Jurkat, Clone E6-1 (cell line): ENCODE results near the gene SLIT1.

ENCODE experiments used
- DNase-seq: peaks from one replicate; pipeline ENCODE4 v3.0.0-alpha.2; 2011; ENCODE audit warnings: low read depth, low spot score
- H3K4me3 ChIP-seq: 2 replicates; pipeline ENCODE4 v1.5.1; 2011; ENCODE audit warnings: mild to moderate bottlenecking, low read length, control low read depth, moderate library complexity

SLIT1 gene

DNA sequence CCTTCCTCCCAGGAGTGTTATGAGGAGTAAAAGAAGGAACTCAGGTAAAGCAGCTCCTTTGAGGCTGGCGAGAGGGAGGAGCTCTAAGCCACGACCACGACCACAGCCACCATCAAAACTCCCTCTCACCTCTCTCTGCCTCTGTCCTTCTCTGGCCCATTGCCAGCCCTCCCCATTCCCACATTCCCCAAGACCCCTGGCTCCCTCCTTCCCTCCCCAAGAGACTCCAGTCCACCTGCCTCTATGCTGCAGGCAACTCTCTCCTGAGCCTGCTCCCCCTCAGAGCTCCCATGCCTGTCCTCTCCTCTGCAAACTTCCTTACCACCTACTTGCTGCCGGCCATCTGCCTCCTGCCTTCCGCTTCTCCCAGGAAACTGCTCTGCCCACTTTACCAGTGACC lies 9.5 kb downstream of the SLIT1 start:
- DNase-seq, result no peak
- H3K4me3 ChIP-seq, result no peak overlapping the region

DNA sequence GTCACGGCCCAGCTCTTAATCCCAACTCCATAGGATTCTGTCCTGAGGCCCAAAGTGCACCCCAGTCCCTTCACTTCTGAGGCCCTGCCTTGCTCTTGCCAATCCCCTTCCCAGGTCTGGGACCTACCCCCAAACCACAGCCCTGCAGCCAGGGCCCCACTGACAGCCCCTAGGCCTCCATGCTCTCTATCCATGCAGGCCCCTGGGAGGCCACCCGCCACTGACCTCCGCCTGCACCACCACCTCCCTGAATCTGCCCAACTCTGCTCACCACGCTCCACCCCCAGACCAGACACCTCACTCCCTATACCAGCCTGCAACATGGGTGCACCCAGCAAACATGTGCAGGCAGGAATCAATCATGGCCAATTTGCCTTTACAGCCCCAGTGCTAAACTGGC lies 10.2 kb downstream of the SLIT1 start:
- H3K4me3 ChIP-seq, result no peak overlapping the region
- no peak for DNase-seq

DNA sequence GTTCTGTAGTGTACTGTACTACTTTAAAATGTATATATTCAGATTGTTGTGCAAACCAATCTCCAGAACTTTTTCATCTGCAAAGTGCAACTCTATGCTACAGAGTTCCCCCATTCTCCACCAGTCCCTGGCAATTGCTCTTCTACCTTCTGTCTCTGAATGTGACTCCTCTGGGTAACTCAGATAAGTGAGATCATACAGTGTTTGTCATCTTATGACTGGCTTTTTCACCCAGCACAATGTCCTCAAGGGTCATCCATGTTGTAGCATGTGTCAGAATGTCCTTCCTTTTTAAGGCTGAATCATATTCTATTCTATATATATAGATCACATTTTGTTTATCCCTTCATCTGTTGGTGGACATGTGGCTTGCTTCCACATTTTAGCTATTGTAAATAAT lies 10.8 kb downstream of the SLIT1 start:
- no peak overlapping the region for H3K4me3 ChIP-seq
- DNase-seq, result no peak

DNA sequence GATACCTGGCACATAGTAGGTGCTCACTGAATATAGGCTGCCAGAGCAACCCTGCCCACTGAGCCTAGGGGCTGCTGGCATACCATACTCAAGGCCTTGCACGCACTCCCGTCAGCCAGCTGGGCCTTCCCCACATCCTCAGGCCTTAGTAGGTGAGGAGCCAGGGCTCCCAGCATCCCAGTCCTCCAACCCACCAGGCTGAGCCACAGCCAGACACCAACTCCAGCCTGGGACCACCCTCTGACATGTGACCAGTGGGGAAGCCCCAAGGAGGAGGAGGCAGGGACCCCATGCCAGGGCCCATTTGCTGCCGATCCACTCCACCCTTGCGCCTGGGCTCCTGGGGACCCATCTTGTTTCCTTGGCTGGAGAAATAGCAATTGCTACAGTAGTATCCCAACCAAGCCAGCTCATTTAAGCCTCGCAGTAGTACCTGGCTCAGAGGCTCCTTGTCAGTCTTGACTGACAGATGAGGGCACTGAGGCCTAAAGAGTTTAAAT lies 11.4 kb downstream of the SLIT1 start:
- no peak for DNase-seq
- no peak overlapping the region for H3K4me3 ChIP-seq

DNA sequence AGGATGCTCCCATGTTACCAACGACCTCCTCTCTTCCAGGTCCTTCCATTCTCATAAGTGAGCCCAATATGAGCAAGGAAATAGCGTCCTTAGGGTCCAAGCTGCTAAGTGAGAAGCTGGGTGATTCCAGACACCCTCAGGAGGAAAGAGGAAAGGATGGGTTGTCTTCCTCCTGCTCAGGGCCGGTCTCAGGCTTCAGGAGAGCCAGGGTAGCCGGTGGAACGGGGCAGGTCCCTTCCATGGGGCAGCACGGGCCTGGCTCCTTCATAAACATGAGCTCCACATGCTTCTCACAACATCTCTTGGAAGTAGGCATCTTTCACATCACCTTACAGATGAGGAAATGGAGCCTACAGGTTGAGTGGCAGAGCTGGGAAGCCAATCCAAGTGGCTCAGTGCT lies 12.7 kb downstream of the SLIT1 start:
- H3K4me3 ChIP-seq, result no peak overlapping the region
- DNase-seq, result no peak

DNA sequence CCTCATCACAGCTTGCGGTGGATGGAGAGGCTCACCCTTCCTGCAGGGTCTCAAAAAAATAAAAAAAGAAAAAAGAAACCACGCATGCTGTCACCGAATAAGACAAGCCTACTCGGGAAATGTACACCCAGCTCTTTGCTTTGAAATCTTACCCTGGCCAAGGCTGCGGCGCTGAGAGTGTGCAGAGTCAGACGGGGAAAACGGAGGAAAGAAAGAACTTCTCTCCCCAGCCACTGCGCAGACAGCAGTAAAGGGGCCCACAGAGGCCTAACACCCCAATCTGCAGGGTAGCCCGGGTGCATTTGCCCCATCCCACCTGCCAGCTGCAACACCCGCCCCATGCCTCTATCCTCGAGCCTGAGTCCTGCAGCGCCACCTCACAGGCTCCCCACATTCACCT lies 14.8 kb downstream of the SLIT1 start:
- DNase-seq, result peak; percentile 57
- H3K4me3 ChIP-seq, result no peak overlapping the region

DNA sequence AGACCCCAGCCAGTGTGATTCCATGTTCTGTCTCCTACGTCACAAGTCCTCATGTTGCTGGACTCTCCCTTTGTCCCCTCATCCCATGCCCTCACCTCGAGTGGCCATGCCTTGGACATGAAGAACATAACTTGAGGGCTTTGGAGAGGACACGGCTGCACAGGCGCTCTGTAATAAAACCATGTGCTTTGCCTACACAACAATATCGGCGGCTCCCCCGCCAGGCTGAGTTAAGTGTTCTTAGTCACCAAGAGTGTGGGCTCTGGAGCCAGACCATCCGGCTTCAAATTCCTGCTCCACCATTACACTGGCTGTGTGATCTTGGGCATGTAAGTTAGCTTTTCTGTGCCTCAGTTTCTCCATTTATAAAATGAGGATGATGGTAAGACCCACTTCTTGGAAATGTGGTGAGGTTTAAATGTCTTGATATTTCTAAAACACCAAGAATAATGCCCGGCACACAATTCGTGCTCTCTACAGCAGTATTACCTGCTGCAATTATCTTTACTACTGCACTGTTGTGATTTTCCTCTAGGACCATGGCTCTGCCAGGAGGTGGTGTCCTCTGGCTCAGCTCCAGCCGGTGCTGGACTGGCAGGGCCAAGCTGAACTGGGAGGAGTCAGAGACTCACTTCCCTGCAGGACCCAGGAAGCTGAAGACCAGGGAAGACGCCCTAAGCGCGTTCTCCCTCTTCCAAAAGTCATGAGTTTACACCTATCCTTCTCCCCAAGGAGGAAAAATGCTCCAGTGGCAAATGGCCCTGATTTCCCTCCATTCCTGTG lies 15.7 kb downstream of the SLIT1 start:
- H3K4me3 ChIP-seq, result no peak overlapping the region
- no peak for DNase-seq

DNA sequence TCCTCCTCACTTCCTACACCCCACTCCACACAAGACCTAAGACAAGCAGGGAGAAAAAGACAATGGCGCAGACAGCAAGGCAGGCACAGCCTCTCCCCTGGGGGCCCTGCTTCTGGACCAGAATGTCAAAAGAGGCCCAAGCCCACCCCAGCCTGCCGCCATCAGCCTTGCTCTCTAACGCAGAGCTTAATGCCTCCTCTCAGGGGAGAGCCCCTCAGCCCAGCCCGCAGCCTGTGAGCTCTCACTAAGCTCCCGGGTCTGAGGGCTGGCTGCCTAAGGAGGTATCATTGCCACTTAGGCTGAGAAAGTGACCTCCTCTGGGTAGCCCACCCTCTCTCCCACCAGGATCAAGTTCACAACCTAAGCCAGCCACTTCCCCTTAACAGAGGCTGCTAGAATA lies 16.7 kb downstream of the SLIT1 start:
- no peak for DNase-seq
- no peak overlapping the region for H3K4me3 ChIP-seq

DNA sequence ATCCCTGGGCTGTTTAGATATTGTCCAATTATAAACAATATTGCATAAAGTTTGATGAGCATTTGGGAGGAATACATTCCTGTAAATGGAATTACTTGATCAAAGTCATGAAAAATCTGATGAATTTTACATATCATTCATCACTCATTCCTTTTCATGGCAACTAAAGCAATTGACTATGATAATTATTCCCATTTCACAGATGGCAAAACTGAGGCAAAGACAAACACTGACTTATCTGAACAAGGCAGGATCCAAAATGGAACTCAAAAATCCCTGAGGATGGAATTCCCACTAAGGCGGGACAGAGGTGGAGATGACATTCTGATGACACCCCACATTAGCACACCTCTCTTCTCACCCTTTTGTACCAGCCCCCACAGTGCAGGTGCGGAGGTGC lies 17.1 kb downstream of the SLIT1 start:
- DNase-seq, result no peak
- H3K4me3 ChIP-seq, result no peak overlapping the region

DNA sequence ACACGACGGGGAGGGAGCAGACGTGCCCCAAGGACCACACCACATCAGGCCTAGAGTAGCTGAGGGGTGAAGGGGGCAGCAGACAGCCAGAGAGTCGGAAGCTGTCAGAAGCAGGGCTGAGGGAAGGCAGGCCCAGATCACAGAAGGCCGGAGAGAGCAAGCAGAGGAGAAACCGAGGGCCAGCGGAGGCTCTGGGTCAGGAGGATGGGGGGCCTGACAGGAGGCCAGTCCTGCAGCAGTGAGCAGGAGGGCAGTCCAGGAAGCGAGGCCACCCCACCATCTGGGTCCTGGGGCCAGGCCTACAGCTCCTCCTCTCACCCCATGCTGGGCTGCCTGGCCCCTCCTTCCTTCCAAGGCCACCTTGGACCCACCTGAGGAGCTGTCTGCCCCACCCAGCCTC lies 20.3 kb downstream of the SLIT1 start:
- peak overlapping the region; percentile 43 for H3K4me3 ChIP-seq
- no peak for DNase-seq

DNA sequence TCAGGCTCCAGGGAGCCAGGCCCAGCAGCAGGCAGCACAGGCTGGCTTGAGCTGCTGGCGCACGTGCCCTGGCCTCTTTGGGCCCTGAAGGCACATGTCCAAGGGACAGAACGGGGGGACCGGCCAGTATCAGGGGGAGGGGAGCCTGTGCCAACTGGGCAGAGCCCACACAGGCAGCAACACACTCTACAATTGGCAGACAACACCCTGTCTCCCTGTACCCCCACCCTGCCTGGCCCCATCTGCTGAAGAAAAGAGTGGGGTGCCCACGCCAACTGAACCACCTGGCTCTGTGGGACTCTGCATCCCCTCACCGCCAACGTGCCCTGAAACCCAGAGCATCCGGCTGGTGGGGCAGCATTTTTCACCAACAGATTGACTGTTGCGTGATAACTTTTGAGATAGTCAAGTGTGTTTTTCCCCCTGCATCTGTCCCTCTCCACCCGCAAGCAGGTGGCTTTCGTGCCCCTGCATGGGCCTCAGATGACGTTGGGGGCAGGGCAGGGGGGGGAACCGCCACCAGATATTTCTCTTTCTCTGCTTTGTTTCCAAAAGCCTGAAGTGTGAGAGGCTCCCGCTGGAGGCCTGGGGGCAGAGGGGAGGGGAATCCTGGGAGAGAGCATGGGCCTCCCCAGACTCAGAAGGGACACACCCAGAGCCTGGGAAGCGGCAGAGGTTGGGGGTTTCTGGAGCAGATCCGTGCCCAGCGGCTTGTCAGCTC lies 21.8 kb downstream of the SLIT1 start:
- peak overlapping the region; percentile 43 for H3K4me3 ChIP-seq
- peak; percentile 94 for DNase-seq

DNA sequence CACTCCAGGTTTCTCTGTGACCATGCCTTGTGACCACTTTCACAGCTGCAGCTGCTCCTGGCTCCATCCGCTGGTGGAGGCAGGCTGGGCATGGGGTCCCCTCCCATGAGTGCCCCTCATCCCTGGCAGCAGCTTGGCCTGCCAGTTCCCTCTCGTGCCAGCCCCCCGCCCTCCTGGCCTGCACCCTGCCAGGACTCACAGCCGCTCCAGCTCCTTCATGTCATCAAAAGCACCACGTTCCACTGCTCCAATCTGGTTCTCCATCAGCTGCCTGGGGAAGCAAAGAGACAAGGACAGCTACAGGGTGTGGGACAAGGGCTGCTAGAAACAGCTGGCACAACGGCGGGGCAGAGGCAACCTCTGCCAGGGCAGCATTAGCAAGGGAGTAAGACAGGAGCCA lies 22.6 kb downstream of the SLIT1 start:
- peak overlapping the region; percentile 43 for H3K4me3 ChIP-seq
- DNase-seq, result no peak

DNA sequence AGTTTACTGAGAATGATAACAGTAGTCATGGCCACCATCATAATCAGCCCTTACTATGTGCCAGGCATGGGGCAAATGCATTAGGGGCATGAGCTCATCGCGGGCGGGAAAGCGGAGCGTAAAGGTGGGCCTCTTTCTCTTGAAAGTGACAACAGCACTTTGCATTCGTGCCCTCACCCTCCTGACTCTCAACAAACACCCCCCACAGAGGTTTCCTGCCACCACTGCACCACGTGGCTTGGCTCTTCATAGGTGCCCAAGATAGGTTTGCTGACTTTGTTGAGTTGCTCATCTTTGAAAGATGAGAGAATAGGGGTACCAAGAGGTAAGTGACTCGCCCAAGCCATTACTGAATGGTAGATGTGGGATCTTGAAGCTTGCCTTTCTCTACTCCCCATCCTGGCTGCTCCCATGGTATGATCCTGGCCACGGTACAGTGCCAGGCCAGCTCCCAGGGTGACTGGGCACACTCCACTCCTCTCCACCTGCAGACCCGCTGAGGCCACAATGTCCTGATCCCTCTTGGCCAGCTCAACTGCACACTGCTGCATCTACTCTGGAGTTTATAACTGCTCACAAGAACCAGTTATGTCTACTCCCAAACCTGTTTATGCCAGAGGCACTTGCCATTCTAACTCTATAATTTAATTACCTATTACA lies 26.0 kb downstream of the SLIT1 start:
- no peak overlapping the region for H3K4me3 ChIP-seq
- peak; percentile 68 for DNase-seq

DNA sequence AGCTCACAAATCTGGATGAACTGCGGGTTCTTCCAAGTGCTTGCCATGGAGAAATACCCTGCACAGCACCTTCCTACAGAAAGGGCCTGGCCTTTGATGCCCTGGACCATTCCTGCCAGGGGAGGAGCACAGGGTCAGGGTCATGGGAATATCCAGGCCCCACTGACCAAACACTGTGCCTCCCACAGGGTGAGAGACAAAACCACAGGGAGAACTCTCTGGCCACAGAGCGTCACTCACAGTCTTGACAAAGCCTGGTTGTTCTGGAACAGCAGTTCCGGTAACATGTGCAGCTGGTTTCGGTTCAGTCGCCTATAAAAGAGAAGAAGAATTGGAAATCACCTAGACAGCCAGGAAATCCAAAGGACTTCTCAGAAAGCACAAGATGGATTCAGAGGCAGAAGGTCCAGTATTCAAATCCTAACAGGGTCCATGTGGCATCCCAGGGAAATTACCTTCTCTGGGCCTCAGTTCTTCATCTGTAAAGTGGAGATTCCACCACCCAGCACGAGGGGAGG lies 28.1 kb downstream of the SLIT1 start:
- H3K4me3 ChIP-seq, result no peak overlapping the region
- DNase-seq, result no peak

DNA sequence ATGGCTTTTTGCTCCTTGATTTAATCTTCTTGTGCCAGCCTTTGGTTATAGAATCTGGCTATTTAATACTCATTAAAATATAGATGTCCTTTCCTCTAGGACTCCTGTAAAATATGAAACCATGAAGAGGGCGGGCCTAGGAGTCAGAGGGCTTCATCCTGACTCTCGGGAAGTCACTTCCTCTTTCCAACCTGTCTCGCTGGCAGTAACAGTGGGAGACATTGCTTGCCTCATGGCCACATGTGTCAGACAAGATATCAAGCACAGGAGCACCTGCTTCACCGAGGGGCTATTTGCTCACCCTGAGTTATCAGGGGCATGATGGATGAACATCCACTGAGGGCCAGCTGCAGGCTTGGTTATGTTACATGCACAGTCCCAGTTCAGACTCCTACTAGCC lies 31.0 kb downstream of the SLIT1 start:
- no peak for DNase-seq
- no peak overlapping the region for H3K4me3 ChIP-seq

DNA sequence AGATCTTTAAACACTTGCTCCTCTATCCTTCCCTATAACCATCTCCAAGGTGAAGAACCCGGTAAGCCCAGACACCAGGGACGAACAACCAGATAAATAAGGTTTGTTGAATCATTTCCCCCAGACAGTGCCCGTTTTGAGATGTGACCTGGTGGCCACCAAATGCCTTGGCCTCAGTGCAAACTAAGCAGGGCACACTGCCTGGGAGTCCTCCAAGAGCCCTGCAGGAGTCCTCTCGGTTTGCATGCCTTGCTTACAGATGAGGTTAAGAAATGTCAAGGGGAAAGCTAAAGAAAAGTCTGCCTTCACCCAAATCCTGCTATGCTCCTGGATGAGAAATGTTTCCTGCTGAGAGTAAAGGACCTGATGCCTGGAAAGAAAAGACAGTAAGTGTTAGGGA lies 31.6 kb downstream of the SLIT1 start:
- DNase-seq, result no peak
- H3K4me3 ChIP-seq, result no peak overlapping the region

DNA sequence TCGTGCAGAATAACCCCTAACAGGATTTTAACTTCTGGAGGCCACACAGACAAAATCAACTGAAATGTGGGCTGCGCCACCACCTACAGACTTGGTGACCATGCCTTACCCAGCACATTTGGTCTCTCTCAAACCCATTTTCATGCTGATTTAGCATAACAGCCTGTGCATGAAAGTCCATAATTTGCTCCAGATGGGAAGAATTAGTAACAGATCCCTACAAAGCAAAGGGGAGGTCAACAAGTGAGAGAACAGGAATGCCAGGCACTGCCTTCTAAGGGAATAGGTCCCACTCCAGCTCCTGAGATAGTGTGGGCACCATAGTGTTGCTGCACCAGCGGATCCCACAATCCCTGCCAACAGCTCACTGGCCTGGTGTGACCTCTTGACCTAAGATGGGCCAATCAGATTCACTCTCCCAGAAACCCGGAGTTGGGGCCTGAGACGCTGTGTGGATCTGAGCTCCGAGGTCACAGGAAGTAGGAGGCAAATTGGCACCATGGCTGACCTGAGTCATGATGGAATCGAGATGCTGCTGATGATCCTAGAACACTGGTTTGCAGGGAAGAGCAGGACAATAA lies 32.4 kb downstream of the SLIT1 start:
- no peak for DNase-seq
- no peak overlapping the region for H3K4me3 ChIP-seq

DNA sequence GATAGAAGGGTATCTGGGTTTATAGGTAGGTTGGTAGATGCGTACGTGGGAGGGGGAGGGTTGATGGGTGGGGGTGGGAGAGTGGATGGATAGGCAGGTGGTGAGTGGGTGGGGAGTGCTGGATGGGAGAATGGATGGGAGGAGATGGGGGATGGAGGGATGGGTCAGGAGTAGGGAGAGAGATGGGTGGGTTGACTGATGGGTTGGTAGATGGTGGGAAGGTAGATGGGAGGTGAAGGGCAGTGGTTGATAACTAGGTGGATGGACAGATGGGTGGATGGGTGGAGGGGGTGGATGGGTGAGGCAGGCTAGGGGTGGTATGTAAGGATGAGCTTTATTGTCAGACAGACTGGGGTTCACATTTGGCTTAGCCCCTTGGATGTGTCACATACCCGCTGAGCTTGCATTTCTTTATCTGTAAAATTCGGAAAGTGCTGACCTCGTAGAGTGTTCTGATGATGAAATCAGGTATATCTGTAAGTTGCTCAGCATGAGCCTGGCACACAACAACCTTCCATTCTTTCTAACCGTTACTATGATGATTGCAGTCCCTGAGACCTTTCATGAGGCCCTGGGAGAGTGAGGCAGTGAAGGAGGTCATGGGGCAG lies 34.3 kb downstream of the SLIT1 start:
- H3K4me3 ChIP-seq, result no peak overlapping the region
- no peak for DNase-seq

DNA sequence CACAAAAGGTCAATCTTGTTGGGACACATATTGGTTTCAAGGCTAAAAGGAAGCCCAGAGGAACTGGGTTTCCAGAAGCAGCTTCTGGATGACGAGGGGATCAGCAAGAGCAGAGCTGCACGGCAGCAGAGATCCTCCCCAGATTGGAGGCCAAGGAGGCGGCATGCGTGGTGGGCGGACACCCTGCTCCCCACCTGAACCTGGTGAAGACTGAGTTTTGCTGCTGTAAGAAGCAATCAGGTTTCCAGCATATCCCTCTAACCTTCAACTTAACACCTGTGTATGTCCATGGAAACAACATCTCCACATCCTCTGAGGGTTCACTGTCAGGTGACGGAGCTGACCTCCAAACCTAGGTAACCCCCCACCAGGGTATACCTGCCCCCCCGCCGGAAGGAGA lies 35.1 kb downstream of the SLIT1 start:
- H3K4me3 ChIP-seq, result no peak overlapping the region
- DNase-seq, result no peak
